ENCODE results near the gene COA7.

The COA7 gene

DNA sequence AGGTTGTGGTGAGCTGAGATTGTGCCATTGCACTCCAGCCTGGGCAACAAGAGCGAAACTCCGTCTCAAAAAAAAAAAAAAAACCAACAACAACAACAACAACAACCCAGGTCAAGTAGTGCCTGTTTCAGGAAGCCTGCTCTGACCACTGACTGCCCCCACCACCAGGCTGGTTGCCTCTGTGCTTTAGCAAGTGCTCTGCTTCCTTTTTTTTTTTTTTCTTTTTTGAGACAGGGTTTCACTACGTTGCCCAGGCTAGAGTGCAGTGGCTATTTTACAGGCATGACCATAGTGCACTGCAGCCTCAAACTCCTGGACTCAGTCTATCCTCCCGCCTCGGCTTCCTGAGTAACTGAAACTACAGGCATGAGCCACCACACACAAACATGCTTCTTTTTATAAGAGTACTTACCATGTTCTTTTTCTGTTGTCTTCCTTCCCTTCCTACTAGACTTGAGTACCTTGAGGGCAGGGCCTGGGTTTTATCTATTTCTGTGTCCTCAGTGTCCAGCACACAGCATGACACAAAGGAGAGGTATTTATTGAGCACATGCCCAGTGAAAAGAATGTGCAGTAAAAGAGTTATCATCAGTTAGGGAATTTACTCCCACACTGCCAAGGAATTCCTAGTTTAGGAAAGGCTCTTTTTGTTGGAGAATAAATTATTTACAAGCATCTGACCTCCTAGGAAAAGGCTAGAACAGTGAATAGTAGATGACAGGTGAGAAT, 9.9 kb upstream of the COA7 start:
- no peak overlapping the region for H3K4me3 ChIP-seq (ENCODE audit: low read depth, low read length)
- TF ChIP-seq POLR2A (IDR thresholded peaks at IDR 0.05; ENCODE audit: extremely low read depth, insufficient read length) (no peak), MYC (IDR thresholded peaks at IDR 0.05; ENCODE audit: low read depth, low read length) (no peak)
- TF ChIP-seq, protein P1, sequence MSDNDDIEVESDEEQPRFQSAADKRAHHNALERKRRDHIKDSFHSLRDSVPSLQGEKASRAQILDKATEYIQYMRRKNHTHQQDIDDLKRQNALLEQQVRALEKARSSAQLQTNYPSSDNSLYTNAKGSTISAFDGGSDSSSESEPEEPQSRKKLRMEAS (IDR thresholded peaks at IDR 0.05; ENCODE audit: low read depth, low read length) = no peak
- TF ChIP-seq, protein P2, sequence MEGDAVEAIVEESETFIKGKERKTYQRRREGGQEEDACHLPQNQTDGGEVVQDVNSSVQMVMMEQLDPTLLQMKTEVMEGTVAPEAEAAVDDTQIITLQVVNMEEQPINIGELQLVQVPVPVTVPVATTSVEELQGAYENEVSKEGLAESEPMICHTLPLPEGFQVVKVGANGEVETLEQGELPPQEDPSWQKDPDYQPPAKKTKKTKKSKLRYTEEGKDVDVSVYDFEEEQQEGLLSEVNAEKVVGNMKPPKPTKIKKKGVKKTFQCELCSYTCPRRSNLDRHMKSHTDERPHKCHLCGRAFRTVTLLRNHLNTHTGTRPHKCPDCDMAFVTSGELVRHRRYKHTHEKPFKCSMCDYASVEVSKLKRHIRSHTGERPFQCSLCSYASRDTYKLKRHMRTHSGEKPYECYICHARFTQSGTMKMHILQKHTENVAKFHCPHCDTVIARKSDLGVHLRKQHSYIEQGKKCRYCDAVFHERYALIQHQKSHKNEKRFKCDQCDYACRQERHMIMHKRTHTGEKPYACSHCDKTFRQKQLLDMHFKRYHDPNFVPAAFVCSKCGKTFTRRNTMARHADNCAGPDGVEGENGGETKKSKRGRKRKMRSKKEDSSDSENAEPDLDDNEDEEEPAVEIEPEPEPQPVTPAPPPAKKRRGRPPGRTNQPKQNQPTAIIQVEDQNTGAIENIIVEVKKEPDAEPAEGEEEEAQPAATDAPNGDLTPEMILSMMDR (IDR thresholded peaks at IDR 0.05; ENCODE audit: low read depth, low read length) = no peak
- DNase-seq (ENCODE audit: low read depth) = peak; percentile 29

DNA sequence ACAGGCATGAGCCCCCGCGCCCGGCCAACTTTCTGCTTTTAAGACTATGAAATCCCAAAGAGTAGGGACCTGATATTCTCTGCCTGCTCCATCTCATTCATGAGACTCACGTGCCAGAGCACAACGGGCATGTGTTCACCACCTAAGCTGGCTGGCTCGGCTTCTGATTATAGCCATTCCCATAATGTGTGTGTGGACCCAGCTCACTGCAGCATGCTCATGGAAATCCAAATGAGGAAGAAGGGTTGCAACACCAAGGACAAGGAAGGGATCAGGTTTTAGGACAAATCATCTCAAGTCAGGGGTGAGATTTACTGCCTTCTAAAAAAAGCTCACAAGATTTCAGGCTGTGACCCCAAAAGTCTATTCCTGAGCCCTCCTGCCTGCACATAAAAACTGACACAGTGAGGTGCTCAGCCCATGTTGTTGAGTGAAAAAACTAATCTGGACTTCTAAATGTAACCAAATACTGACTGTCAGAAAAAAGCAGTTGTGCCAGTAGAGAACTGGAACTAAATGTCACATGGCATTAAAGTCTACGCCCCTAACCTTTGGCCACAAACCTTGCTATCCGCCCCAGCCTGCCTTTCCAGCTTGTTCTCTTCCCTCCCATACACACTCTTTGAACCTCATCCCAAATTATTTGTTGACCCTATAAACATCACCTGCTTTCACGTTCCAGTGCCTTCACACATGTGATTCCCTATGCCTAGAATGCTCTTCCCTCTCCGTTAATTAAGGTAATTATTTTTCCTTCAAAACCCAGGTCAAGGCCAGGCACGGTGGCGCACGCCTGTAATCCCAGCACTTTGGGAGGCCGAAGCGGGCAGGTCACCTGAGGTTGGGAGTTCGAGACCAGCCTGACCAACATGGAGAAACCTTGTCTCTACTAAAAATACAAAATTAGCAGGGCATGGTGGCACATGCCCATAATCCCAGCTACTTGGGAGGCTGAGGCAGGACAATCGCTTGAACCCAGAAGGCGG, 9.1 kb upstream of the COA7 start:
- TF ChIP-seq, protein P1 (IDR thresholded peaks at IDR 0.05; ENCODE audit: low read depth, low read length) = no peak
- DNase-seq (ENCODE audit: low read depth) = no peak
- no peak overlapping the region for H3K4me3 ChIP-seq (ENCODE audit: low read depth, low read length)

DNA sequence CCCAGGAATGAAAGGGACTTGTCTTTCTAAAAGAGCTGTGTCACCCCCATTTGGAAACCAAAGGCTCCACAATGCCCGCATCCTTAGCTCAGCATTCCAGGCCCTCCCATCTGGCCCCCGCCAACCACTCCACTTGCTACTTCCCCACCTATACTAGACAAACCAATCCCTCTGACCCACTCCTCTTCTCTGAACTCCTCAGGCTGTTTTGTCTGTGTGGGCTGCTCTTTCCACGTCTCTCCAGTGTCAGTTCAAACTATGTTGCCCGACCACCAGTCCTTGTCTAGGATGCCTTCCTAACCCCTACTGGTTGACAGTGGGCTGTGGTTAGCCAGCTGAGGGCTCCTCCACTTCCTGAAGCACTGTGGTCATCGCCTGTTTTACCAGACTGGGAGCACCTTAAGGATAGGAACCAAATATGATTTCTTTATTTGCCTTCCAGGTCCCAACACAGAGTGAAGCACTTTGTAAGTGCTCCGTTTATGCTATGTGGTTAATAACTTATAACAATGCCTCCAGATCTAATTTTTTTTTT, 8.1 kb upstream of the COA7 start:
- DNase-seq (ENCODE audit: low read depth) = peak; percentile 58
- TF ChIP-seq, protein P2 (IDR thresholded peaks at IDR 0.05; ENCODE audit: low read depth, low read length) = no peak
- TF ChIP-seq POLR2A (IDR thresholded peaks at IDR 0.05; ENCODE audit: extremely low read depth, insufficient read length) (no peak), MYC (IDR thresholded peaks at IDR 0.05; ENCODE audit: low read depth, low read length) (no peak)
- TF ChIP-seq, protein P1 (IDR thresholded peaks at IDR 0.05; ENCODE audit: low read depth, low read length) = no peak
- no peak overlapping the region for H3K4me3 ChIP-seq (ENCODE audit: low read depth, low read length)

DNA sequence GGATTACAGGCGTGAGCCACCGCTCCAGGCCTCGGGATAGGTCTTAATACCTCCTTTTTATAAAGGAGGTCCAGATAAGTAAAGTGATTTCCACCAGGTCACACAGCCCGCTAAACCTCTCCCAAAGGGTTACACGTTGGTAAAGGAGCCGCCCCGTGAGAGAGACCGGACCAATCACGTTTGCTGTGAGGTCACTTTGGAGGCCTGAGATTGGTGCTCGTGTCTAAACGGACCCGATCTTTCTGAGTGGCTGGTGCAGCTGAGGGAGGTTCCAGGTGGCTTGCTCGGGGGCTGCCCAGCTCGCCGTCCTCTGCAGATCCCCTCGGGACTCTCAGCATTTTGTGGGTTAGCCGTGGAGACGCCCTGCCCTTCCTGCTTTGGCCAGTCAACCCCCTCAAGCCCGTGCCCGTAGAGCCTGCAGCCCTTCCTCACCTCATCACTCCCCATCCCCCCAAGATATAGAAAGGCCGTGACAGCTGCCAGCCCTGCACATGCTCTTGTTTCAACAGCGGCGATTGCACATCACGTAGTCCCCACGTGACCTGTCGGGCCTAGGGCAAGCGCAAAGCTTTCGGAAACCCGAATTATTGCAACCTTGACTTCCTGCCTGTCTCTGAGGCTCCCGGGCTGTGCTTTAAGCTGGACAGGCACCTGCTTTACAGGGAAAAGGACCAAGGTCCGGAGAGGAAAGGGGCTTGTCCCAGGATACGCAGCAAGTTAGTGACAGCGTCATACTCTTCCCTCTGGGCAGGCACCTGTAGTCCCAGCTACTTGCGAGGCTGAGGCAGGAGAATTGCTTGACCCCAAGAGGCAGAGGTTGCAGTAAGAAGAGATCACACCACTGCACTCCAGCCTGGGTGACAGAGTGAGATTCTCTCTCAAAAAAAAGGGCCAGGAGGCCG, 5.0 kb upstream of the COA7 start:
- TF ChIP-seq POLR2A (IDR thresholded peaks at IDR 0.05; ENCODE audit: extremely low read depth, insufficient read length) (peak; percentile 60), MYC (IDR thresholded peaks at IDR 0.05; ENCODE audit: low read depth, low read length) (peak; percentile 98)
- TF ChIP-seq, protein P1 (IDR thresholded peaks at IDR 0.05; ENCODE audit: low read depth, low read length) = peak; percentile 98
- TF ChIP-seq, protein P2 (IDR thresholded peaks at IDR 0.05; ENCODE audit: low read depth, low read length) = no peak
- peak overlapping the region; percentile 57 for H3K4me3 ChIP-seq (ENCODE audit: low read depth, low read length)
- DNase-seq (ENCODE audit: low read depth) = peak; percentile 96

DNA sequence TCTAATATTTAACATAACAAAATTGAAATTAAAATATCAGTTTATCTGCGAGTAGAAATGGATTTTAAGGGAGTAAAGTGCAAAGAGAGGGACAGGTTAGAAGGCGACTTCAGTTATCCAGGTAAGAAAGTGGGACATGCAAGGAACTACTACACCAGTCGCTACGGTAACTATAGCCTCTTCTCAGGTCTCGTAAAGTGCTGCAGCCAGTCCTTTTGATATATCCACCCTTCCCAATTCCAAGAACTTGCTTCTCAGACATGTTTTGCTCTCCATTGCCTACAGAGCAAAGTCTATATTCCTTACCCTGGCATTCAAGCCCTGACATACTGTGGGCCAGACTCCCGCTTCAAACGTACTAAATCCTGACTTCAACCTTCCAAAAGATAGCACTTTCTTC, 2.5 kb downstream of the COA7 start:
- peak overlapping the region; percentile 40 for H3K4me3 ChIP-seq (ENCODE audit: low read depth, low read length)

More for the DNA sequence above, 2.5 kb downstream of the COA7 start:
- no peak for DNase-seq (ENCODE audit: low read depth)
- no peak for TF ChIP-seq POLR2A (IDR thresholded peaks at IDR 0.05; ENCODE audit: extremely low read depth, insufficient read length)
- TF ChIP-seq MYC (IDR thresholded peaks at IDR 0.05; ENCODE audit: low read depth, low read length) = no peak
- TF ChIP-seq, protein P1 (IDR thresholded peaks at IDR 0.05; ENCODE audit: low read depth, low read length) = no peak
- TF ChIP-seq, protein P2 (IDR thresholded peaks at IDR 0.05; ENCODE audit: low read depth, low read length) = no peak
